Mesothelial cell of epicardium (in vitro differentiated cells): ENCODE results near the gene ALK. TPM values are rescaled to one million over a fixed set of nuclear protein-coding genes. Genes with fewer than 3 reads are reported as not detected.

Source experiments
- DNase-seq, 2 experiments: peaks; one replicate each; pipeline ENCODE4 v3.0.0; 2021; ENCODE audit warnings: low spot score in 2 of 2; ENCODE audit not compliant: unreplicated experiment in 2 of 2
- H3K27ac Mint-ChIP-seq: 2 replicates; pipeline ENCODE4 v1.8.0; 2021; ENCODE audit warnings: mixed read lengths
- H3K27me3 Mint-ChIP-seq: 2 replicates; pipeline ENCODE4 v1.8.0; 2021; ENCODE audit warnings: low read depth, mixed read lengths
- H3K36me3 Mint-ChIP-seq: 2 replicates; pipeline ENCODE4 v1.8.0; 2021; ENCODE audit warnings: mixed read lengths
- H3K4me1 Mint-ChIP-seq: 2 replicates; pipeline ENCODE4 v1.8.0; 2021; ENCODE audit warnings: mixed read lengths
- H3K4me3 Mint-ChIP-seq: 2 replicates; pipeline ENCODE4 v1.8.0; 2021; ENCODE audit warnings: mild to moderate bottlenecking, moderate library complexity, mixed read lengths
- H3K9me3 Mint-ChIP-seq: 2 replicates; pipeline ENCODE4 v1.8.0; 2021; ENCODE audit warnings: mixed read lengths
- total RNA-seq: library from RNA; stranded (reverse); gene quantifications from 3 replicates; pipeline ENCODE4 v1.2.1, GENCODE V29; 2021
- TF ChIP-seq, protein P1 (sequence below): fragments of 200-600 bp; sonication (generic); IDR thresholded peaks from one replicate; pipeline ENCODE4 v1.5.0; 2021; ENCODE audit warnings: antibody characterized with exemption; ENCODE audit not compliant: unreplicated experiment

Gene ALK
- total RNA-seq, 1 donor from 2014 or later: 0.13 TPM

DNA sequence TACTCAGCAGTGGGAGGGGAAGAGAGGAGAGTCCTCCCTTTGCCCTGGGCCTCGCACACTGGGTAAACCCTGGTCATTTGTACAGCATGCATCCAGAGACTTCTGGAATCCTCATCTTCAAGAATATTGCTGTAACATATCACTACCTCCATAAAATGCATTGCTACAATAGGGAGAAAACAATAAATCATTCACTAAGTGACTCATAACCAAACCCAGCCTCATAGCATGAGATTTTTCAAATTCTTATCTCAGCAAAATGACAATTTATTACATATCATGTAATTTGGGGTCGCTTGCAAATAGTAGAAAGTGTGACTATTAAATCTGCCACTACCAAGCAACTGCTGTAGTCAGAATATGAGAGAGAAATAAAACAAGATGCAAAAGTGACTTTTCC lies 189.4 kb downstream of the ALK start:
- Mint-ChIP-seq H3K36me3 (no peaks in the 10 kb centered on the region), H3K27me3 (peaks cover 22% of the 10 kb centered on the region), H3K4me3 (no peak overlapping the region), H3K9me3 (no peaks in the 10 kb centered on the region), H3K27ac (no peak overlapping the region), H3K4me1 (peaks cover 8% of the 10 kb centered on the region)
- DNase-seq: no peak
- TF ChIP-seq, protein P1, sequence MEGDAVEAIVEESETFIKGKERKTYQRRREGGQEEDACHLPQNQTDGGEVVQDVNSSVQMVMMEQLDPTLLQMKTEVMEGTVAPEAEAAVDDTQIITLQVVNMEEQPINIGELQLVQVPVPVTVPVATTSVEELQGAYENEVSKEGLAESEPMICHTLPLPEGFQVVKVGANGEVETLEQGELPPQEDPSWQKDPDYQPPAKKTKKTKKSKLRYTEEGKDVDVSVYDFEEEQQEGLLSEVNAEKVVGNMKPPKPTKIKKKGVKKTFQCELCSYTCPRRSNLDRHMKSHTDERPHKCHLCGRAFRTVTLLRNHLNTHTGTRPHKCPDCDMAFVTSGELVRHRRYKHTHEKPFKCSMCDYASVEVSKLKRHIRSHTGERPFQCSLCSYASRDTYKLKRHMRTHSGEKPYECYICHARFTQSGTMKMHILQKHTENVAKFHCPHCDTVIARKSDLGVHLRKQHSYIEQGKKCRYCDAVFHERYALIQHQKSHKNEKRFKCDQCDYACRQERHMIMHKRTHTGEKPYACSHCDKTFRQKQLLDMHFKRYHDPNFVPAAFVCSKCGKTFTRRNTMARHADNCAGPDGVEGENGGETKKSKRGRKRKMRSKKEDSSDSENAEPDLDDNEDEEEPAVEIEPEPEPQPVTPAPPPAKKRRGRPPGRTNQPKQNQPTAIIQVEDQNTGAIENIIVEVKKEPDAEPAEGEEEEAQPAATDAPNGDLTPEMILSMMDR: no peak

DNA sequence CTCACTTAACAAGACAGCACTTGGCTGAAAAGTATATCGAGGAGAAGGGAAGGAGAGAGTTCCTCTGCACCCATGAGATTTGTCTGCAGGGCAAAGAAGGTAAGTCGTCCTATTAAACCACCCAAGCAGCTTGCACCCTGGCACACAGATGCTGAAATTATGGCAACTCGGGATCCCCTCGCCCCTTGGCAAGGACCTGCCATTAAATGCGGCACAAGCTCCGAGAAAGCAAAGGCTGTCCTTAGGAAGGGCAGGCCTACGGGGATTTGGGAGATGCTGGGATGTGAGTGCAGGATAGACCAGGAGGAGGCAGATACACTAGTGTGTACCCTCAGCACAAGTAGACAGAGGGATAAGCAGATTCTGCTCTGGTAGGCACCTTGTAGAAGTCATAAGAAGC lies 191.5 kb downstream of the ALK start:
- no peak overlapping the region for H3K27ac Mint-ChIP-seq

DNA sequence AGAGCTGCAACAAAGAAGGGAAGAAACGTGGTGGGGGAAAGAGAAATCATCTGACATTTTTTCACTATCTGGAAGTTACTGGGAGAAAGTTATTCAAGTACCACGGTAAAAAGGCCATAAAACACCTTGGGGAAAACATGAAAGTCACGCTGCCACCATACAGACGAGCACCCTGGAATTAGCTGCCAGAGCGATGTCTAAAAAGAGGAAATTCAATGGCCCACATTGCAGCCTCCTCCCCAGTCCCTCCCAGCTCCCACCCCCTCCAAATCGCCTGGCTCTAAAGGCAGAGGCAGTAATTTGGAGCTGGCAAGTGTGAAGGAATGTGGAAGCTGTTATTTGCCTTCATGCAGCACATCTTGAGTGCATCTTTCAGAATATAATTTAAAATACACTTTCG lies 192.0 kb downstream of the ALK start:
- no peak for DNase-seq

More for the DNA sequence above, 191.5 kb downstream of the ALK start:
- Mint-ChIP-seq H3K4me1 (peaks cover 8% of the 10 kb centered on the region), H3K9me3 (no peaks in the 10 kb centered on the region), H3K36me3 (no peaks in the 10 kb centered on the region), H3K4me3 (no peak overlapping the region), H3K27me3 (peaks cover 22% of the 10 kb centered on the region)
- TF ChIP-seq, protein P1: no peak
- no peak for DNase-seq

DNA sequence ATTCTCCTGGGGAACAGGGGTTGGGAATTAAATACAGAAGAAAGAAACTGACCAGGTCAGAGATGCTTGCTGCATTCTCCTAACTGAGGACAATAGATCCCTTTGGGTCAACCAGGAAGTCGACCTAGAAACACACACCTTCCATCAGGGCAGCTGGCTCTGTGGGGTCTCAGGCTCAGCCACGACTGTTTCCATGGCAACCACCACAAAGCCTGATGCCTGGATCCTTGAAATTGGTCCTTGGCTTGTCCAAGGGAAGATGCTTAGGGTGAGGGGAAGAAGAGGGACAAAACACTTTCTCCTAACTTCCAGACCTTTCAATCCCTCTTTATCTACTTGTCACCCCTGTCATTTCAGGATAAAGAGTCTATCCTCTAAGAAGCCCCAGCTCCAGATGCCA lies 194.4 kb downstream of the ALK start:
- peaks cover 5% of the 10 kb centered on the region for H3K4me1 Mint-ChIP-seq
- no peak overlapping the region for H3K4me3 Mint-ChIP-seq
- no peaks in the 10 kb centered on the region for H3K36me3 Mint-ChIP-seq
- no peaks in the 10 kb centered on the region for H3K9me3 Mint-ChIP-seq
- peaks cover 28% of the 10 kb centered on the region for H3K27me3 Mint-ChIP-seq
- TF ChIP-seq, protein P1: no peak
- DNase-seq: no peak
- no peak overlapping the region for H3K27ac Mint-ChIP-seq

More for the DNA sequence above, 192.0 kb downstream of the ALK start:
- TF ChIP-seq, protein P1: no peak
- Mint-ChIP-seq H3K4me1 (peaks cover 8% of the 10 kb centered on the region), H3K36me3 (no peaks in the 10 kb centered on the region), H3K4me3 (no peak overlapping the region), H3K27ac (no peak overlapping the region), H3K9me3 (no peaks in the 10 kb centered on the region), H3K27me3 (peaks cover 22% of the 10 kb centered on the region)

DNA sequence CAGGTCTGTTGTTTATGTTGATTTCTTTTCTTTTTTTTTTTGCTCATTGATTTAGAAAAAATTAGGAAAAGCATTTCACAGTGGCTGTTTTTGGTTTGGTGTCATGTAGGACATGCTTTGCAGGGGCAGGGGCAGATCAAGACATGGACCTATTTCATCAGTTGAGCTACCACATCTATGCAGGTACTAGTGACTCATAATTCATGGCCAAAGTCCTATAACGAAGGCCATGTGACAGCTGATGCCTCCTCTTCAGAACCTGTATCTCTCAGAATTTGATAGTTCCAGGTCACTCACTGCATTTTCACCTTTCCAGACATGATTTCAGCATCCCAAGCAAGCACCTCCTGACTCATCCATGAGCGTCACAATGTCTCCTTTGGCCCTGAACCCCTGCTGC lies 195.8 kb downstream of the ALK start:
- TF ChIP-seq, protein P1: no peak
- no peak for DNase-seq
- Mint-ChIP-seq H3K4me1 (no peaks in the 10 kb centered on the region), H3K27me3 (peaks cover 37% of the 10 kb centered on the region), H3K9me3 (no peaks in the 10 kb centered on the region), H3K36me3 (no peaks in the 10 kb centered on the region), H3K27ac (no peak overlapping the region), H3K4me3 (no peak overlapping the region)

DNA sequence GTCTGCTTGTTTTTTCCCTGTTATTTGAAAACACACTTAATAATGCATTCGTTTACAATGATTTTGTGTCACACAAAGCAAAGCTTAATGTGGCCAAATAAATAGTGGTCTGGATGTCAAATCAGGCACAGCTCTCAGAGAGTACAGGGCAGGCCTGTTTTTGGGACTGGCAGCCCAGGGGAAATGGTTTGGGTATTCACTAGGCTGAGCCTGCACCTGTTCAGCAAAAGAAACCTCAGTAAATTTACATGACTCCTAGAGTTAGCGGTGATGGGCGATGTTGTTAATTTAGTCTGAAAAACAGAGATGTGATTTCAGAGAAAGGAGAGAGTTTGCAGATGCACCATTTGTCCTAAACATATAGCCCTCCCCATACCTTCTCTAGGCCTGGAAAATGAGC lies 197.1 kb downstream of the ALK start:
- H3K27me3 Mint-ChIP-seq: peaks cover 33% of the 10 kb centered on the region
- DNase-seq: no peak
- TF ChIP-seq, protein P1: no peak
- no peaks in the 10 kb centered on the region for H3K4me1 Mint-ChIP-seq
- no peaks in the 10 kb centered on the region for H3K9me3 Mint-ChIP-seq
- H3K27ac Mint-ChIP-seq: no peak overlapping the region
- H3K4me3 Mint-ChIP-seq: no peak overlapping the region
- H3K36me3 Mint-ChIP-seq: no peaks in the 10 kb centered on the region
